NT2/D1 (cell line): ENCODE data around the gene CCL22.

Experiments
- SUZ12 ChIP-seq: IDR thresholded peaks from 2 replicates; pipeline ENCODE4 v1.6.1; 2011; ENCODE audit not compliant: insufficient read length, insufficient read depth; ENCODE audit errors: extremely low read depth
- YY1 ChIP-seq: IDR thresholded peaks from 2 replicates; pipeline ENCODE4 v1.6.1; 2011; ENCODE audit not compliant: insufficient read length, insufficient read depth

DNA sequence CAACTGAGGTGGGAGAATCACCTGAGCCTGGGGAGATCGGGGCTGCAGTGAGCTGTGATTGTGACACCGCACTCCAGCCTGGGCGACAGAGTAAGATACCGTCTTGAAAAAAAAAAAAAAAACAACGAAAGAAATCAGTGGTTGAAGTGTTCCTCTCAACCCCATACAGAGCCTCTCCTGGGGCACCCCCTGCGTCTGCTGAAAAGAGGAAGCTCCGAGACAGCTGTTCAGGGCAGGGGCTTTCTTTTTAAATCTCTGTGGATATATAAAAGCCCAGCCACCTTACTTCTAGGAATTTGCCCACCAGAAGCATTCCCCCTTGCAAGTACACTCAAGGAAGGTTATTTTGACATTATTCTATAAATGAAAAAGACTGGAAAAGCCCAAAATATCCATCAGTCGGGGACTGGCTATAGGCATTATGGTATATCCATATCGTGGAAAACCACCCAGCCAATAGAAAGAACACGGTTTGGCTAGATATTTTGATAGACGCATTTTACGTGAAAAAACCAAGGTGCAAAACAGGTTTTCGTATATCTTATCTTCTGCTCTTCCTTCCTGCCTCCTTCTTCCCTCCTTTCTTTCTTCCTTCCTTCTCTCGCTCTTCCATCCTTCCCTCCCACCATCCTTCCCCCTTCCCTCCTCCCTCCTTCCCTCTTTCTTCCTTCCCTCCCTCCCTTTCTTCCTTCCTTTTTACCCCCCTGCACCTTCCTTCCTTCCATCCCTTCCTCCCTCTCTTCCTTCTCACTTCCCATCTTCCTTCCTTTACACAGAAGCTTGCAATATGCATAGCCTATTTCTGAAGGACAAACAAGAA is 9.2 kb upstream of the CCL22 start:
- TF ChIP-seq YY1 (no peak), SUZ12 (no peak)
